ENCODE data around the gene TAOK2. TPM values are rescaled to one million over a fixed set of nuclear protein-coding genes. Genes with fewer than 3 reads are reported as not detected.

The TAOK2 gene
- total and polyA plus RNA-seq, 2 of the 13 experiments (the other 11 are each of a cell fraction or from before 2014, with no cell fraction given), result 17.4 to 43.2 TPM

- CTCF ChIA-PET (ENCODE audit: low intra/inter-chr PET ratio, low total read pairs), result no interaction called here
- no peak within 1 kb of the TSS for H3K4me3 ChIP-seq (replicated peaks in 1 of 3; ENCODE audit: insufficient read depth in 1 of 3, low read depth in 2 of 3, low read length in 3 of 3)
- 30% methylated on average over 6 of the region's 6 CpGs for WGBS (ENCODE audit: low lambda C conversion rate)
- ATAC-seq, result no peak
- H2AFZ ChIP-seq (ENCODE audit: low read length), result no peak within 1 kb of the TSS
- no peaks in the 10 kb centered on the region for H3K9me3 ChIP-seq (ENCODE audit: low read length)
- DNase-seq (ENCODE audit: low spot score), result no peak
- no peak within 1 kb of the TSS for H3K9ac ChIP-seq (ENCODE audit: insufficient read depth, low read depth, low read length)
- BruUV-seq (replicated peaks), result no TSS peak
- no peak within 1 kb of the TSS for H3K27ac ChIP-seq (ENCODE audit: extremely low read length, insufficient read depth, low read length)
- H3K79me2 ChIP-seq (ENCODE audit: insufficient read depth, low read length), result no peaks in the 10 kb centered on the region
- H4K20me1 ChIP-seq (ENCODE audit: insufficient read depth, low read length), result no peaks in the 10 kb centered on the region
- no peak for FAIRE-seq
- H3K4me2 ChIP-seq (ENCODE audit: low read depth, low read length), result no peak within 1 kb of the TSS
- POLR2A ChIA-PET, result no interaction called here
- intact Hi-C loops (cut with micrococcal nuclease; ENCODE audit: unreplicated experiment), result no loop called here
- in situ Hi-C loops (cut with HindIII; ENCODE audit: extremely low pct_ligation_motif_present, low pct_unique_long_range_greater_than_20kb), result no loop called here
- peaks cover 30 to 69% of the 10 kb centered on the region in 2 experiments for H3K27me3 ChIP-seq (ENCODE audit: control insufficient read depth in 1 of 2, insufficient read depth in 2 of 2, low read length in 2 of 2)
- peaks cover 10% of the 10 kb centered on the region; the same call in 1 of the 2 replicates for H3K4me1 ChIP-seq (ENCODE audit: insufficient read depth, low read length)
- no peak for TF ChIP-seq TFDP1 (CRISPR knock-in tag; IDR thresholded peaks at IDR 0.05; ENCODE audit: borderline replicate concordance)
- TF ChIP-seq ARNT (IDR thresholded peaks at IDR 0.05), result no peak
- no peak for TF ChIP-seq KAT8 (CRISPR knock-in tag; IDR thresholded peaks at IDR 0.05)
- TF ChIP-seq TEAD3 (CRISPR knock-in tag; optimal IDR thresholded peaks at IDR 0.05; ENCODE audit: borderline replicate concordance), result no peak
- no peak for TF ChIP-seq ATRX (CRISPR knock-in tag; IDR thresholded peaks at IDR 0.05; ENCODE audit: borderline replicate concordance)
- no peak for TF ChIP-seq ZNF562 (CRISPR knock-in tag; IDR thresholded peaks at IDR 0.05; ENCODE audit: borderline replicate concordance)
- no peak for TF ChIP-seq ZMYM3 (CRISPR knock-in tag; IDR thresholded peaks at IDR 0.05)
- TF ChIP-seq NFRKB (IDR thresholded peaks at IDR 0.05), result no peak
- no peak for TF ChIP-seq RARA (CRISPR knock-in tag; IDR thresholded peaks at IDR 0.05)
- TF ChIP-seq ZNF451 (CRISPR knock-in tag; IDR thresholded peaks at IDR 0.05), result no peak
- no peak for TF ChIP-seq POGK (CRISPR knock-in tag; conservative IDR thresholded peaks at IDR 0.05)
- TF ChIP-seq ZNF646 (CRISPR knock-in tag; IDR thresholded peaks at IDR 0.05), result no peak
- H3K36me3 ChIP-seq (replicated peaks in 1 of 2; ENCODE audit: control insufficient read depth in 1 of 2, insufficient read depth in 2 of 2, low read length in 2 of 2), result no peaks in the 10 kb centered on the region
These were observed 49.2 kb downstream of the TAOK2 start, which contains the start of gene C16orf92 for GRCh38 chr16:30022887-30023286. C16orf92 (plus strand) TSS chr16:30023198; CDS start chr16:30023341, 143 bp downstream.

Data from HepG2 (cell line).